ENCODE data around the gene CACNA2D3.

The CACNA2D3 gene

GRCh38 chr3:54857343-54857742, 735.0 kb downstream of the CACNA2D3 start:
- H3K4me3 ChIP-seq (ENCODE audit: low read depth, low read length): no peak overlapping the region

GRCh38 chr3:54858093-54858785, 735.9 kb downstream of the CACNA2D3 start:
- no peak overlapping the region for H3K4me3 ChIP-seq (ENCODE audit: low read depth, low read length)

GRCh38 chr3:54859184-54859583, 736.8 kb downstream of the CACNA2D3 start:
- no peak overlapping the region for H3K4me3 ChIP-seq (ENCODE audit: low read depth, low read length)

- no peak overlapping the region for H3K4me3 ChIP-seq (ENCODE audit: low read depth, low read length)
Observed at GRCh38 chr3:54861248-54862067, 739.1 kb downstream of the CACNA2D3 start.

GRCh38 chr3:54862526-54862925, 740.2 kb downstream of the CACNA2D3 start:
- no peak overlapping the region for H3K4me3 ChIP-seq (ENCODE audit: low read depth, low read length)

- H3K4me3 ChIP-seq (ENCODE audit: low read depth, low read length): no peak overlapping the region
Observed at GRCh38 chr3:54863366-54863765, 741.0 kb downstream of the CACNA2D3 start.

- H3K4me3 ChIP-seq (ENCODE audit: low read depth, low read length): no peak overlapping the region
Observed at GRCh38 chr3:54863786-54864185, 741.4 kb downstream of the CACNA2D3 start.

- H3K4me3 ChIP-seq (ENCODE audit: low read depth, low read length): no peak overlapping the region
Observed at GRCh38 chr3:54865316-54865715, 743.0 kb downstream of the CACNA2D3 start.

- H3K4me3 ChIP-seq (ENCODE audit: low read depth, low read length): no peak overlapping the region
Observed at GRCh38 chr3:54866251-54866650, 743.9 kb downstream of the CACNA2D3 start.

GRCh38 chr3:54870423-54870822, 748.1 kb downstream of the CACNA2D3 start:
- no peak overlapping the region for H3K4me3 ChIP-seq (ENCODE audit: low read depth, low read length)

- H3K4me3 ChIP-seq (ENCODE audit: low read depth, low read length): no peak overlapping the region
Observed at GRCh38 chr3:54871867-54872266, 749.5 kb downstream of the CACNA2D3 start.

GRCh38 chr3:54873059-54874010, 751.0 kb downstream of the CACNA2D3 start:
- H3K4me3 ChIP-seq (ENCODE audit: low read depth, low read length): no peak overlapping the region

- no peak overlapping the region for H3K4me3 ChIP-seq (ENCODE audit: low read depth, low read length)
Observed at GRCh38 chr3:54874816-54875556, 752.6 kb downstream of the CACNA2D3 start.

GRCh38 chr3:54875596-54876268, 753.4 kb downstream of the CACNA2D3 start:
- no peak overlapping the region for H3K4me3 ChIP-seq (ENCODE audit: low read depth, low read length)

GRCh38 chr3:54876694-54877093, 754.3 kb downstream of the CACNA2D3 start:
- no peak overlapping the region for H3K4me3 ChIP-seq (ENCODE audit: low read depth, low read length)

GRCh38 chr3:54877730-54878129, 755.4 kb downstream of the CACNA2D3 start:
- H3K4me3 ChIP-seq (ENCODE audit: low read depth, low read length): no peak overlapping the region

GRCh38 chr3:54878145-54878544, 755.8 kb downstream of the CACNA2D3 start:
- no peak overlapping the region for H3K4me3 ChIP-seq (ENCODE audit: low read depth, low read length)

GRCh38 chr3:54882129-54882833, 759.9 kb downstream of the CACNA2D3 start:
- H3K4me3 ChIP-seq (ENCODE audit: low read depth, low read length): no peak overlapping the region

- H3K4me3 ChIP-seq (ENCODE audit: low read depth, low read length): no peak overlapping the region
Observed at GRCh38 chr3:54888162-54888561, 765.8 kb downstream of the CACNA2D3 start.

All from iPS-11a (cell line).